Stimulated activated CD4-positive, alpha-beta T cell treated with anti-CD3 and anti-CD28 coated beads, Interleukin-2, amount 100 ng/mL, for 4 hours (primary cell): Measurements from ENCODE around the gene CSMD2.
"Not testable (repeated sequence)": the region's sequence is repeated elsewhere in the genome, so short reads cannot be mapped to it uniquely, and the experiment has no call there.

Source experiments
- DNase-seq: peaks from one replicate; pipeline ENCODE4 v3.0.0-alpha.2; 2020; ENCODE audit warnings: low read depth

The CSMD2 gene

DNA sequence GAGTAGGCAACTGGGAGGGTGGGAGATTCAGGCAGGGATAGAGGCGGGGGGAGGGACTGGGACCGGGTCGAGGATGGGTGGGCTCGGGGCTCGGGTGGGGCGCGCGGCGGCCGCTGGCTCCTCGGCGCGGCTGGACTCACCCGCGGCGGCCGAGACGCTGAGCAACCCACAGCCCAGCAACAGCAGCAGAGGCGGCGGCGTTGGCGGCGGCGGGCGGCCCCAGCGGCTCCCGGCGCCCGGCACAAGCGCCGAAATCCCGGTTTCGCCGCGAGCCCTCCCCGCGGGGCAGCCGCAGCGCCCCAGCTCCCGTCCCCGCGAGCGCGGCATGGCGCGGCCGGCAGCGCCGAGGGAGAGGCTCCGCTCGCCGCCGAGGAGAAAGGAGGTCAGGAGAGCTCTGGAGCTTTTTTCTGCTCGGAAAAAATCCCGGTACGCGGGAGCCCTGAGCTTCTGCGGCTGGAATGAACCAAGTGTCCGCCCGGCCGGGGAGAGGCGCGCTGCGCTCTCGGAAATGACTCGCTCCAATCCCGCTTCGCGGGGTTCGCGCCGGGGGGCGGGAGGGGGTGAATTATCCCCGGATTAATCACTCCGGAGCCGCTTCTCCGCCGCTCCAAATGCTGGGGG is at the start of gene CSMD2:
Gene CSMD2, minus strand, starts transcription at position 460 of the 621 bp plus-strand sequence. Its CDS starts 133 bp downstream, at position 327.
- no peak for DNase-seq

DNA sequence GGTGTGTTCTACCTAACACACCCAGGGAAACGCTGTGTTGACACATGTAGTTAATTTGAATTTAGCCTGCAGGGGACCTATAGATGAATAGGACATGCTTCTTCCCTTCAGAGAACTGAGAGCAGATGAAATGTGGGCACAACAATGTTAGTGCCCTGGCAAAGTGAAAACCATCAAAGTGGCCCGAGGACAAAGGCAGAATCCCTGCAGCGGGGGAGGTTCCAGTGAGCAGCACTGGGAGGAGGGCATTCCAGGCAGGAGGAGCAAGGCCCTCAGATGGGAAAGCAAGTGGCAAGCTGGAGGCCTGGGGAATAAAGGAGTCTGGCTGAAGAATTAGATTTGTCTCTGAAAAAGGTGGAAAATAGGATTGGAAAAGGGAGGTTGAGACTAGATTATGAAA is 48.9 kb upstream of the CSMD2 start:
- DNase-seq = no peak

DNA sequence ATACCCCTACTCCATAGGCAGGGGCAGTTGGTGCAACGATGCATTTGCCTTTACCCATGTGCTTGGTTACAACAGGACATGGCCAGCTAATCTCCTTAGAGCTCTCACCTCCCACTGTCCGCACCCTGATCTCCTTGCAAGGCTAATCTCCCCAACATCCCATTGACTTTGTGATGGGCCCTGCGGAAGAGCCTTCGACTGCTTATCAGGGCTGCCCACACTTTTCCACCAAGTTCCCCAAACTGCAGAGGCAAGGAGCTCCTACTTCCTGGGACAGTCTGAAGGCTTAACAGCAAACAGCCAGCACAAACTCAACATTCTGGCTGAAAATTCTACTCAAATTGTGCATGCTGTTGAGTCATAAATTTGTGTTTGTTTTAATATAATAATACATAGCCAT is 47.6 kb upstream of the CSMD2 start:
- DNase-seq = no peak

DNA sequence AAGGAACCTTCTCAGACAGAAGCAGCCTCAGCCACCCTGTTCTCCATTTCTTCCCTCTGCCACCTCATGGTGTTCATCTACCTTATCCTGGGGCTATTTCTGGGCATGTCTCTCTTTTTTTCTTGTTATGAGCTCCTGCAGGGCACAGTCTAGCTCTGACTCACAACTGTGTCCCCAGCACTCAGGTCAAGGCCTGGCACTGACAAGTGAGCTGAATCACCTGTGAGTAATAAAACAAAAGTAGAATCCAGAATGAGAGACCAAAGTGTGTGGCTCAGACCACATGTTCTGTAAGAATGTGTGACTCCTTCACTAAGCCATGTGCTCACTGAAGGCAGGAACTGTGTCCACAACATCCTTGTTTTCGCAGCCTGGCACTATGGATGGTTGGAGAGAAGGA is 34.9 kb upstream of the CSMD2 start:
- no peak for DNase-seq

DNA sequence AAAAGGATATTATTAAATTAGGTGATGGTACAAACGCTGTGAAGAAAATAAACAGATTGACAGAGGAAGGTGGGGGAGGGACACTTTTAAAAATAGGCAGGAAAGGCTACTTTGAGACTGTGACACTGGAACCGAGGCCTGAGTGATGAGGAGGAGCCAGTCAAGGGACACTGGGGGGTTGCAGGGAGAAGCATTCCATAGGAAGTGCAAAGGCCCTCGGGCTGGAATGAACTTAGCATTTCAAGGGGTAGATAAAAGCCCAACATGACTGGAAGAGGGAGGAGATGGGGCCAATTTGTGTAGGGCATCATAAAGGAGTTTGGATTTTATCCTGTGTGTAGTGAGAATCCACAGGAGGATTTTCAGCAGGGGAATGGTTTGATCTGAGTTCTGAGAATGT is 27.6 kb upstream of the CSMD2 start:
- DNase-seq = no peak

DNA sequence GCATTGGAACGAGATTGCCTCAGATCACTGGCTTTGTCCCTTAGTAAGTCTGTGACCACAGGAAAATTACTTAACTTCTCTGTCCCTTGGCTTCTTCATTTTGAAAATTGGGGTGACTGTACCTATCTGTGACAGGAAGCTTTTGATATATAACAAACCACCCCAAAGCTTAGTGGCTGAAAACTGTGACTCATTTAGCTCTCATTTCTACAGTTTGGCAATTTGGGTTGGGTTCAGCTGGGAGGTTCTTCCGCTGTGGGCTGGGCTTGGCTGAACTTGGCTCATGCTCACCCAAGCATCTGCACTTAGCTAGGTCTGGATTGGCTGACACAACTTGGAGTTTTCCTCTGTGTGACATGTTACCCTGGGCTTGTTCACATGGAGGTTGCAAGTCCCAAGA is 25.7 kb upstream of the CSMD2 start:
- DNase-seq = no peak

DNA sequence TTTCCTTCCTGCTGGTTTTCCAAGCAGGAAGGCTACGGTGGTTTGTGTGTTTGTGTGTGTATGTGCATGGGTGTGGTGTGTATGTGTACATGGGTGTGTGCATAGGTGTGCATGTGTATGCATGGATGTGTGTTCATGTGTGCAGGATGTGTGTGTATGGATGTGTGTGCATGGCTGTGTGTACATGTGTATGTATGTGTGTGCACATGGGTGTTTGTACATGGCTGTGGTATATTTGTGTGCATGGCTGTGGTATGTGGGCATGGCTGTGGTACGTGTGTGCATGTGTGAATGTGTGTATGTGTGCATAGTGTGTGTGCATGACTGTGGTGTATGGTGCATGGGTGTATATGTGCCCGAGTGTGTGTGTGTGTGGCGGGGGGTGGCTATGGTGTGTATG is 24.0 kb upstream of the CSMD2 start:
- DNase-seq = no peak

DNA sequence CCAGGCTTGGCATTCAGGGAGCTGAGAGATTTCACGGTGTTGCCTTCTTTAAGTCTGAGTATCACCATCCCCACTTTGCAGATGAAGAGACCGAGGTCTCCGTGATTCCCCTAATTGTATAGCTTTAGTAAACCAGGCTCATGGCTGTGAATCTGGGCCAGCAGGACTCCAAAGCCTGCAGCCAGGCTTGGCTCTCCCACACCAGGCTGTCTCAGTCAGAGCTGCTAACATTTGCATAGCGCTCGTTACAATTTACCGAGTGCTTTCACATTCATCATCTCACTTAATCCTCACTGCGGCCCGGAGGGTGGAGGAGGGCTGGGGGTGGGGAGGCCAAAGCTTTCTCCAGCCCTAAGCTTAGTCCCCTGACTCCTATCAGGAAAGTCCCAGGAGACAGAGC is 23.4 kb upstream of the CSMD2 start:
- no peak for DNase-seq

DNA sequence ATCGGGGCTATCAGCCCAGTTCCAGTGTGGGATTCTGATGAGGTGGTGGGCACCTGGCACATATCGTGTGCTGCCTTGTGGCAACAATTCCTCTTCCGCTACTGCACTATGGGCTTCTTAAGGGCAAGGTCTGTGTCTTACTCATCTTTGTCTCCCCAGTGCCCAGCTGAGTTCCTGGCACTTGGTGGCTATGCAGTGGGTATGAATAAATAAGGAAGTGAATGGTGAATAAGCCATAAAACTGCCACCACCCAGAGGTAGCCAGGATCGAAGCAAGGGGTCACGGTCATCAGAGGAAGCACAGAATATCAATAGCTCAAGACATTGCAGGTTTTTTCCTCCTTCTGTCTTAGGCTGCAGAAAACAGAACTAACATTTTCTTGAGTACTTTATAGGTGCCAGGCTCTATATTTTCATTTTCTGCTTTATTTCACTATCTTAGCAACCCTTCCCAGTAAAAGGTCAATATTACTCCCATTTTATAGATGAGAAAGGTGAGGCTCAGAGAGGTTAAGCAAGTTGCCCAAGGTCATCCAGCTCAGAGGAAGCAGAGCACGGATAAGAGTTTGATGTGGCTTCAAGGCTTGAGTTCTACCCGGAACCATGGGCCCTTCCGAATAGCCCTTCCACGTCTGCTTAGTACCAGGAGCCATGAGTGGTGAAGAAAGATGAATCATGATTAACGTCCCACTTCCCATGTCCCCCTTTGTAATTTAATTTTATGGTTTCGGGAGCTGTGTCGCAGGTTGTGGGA is 21.9 kb upstream of the CSMD2 start:
- no peak for DNase-seq

DNA sequence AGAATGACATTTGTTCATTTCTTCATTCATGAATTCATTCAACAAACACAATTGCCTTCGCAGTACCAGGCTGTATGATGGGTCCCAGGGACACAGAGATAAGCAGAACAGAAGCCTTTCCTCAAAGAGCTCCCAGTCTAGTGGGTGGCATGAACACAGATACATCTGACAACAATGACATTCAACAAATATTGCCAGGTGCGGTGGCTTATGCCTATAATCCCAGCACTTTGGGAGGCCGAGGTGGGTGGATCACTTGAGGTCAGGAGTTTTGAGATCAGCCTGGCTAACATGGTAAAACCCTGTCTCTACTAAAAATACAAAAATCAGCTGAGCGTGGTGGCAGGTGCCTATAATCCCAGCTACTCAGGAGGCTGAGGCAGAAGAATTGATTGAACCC is 18.4 kb upstream of the CSMD2 start:
- DNase-seq = not testable (repeated sequence)

DNA sequence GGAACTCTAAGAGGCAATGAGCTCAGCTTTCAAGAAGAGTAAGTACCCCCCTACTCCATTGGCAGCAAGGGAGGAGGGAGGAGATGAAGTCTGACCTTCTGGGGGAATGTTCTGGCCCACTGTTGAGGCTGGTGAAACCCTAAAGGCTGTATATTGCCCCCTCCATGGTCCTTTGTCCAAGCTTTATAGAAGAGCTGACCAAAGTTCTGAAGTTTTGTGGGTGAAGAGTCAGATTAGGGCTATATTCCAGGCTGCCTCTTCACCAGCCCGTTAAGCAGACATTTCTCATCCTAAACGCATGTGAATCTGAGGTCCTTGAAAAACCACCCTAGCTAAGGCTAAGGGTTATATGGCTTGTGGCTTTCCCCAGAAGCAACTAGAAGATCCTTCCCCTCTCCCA is 13.0 kb upstream of the CSMD2 start:
- no peak for DNase-seq

DNA sequence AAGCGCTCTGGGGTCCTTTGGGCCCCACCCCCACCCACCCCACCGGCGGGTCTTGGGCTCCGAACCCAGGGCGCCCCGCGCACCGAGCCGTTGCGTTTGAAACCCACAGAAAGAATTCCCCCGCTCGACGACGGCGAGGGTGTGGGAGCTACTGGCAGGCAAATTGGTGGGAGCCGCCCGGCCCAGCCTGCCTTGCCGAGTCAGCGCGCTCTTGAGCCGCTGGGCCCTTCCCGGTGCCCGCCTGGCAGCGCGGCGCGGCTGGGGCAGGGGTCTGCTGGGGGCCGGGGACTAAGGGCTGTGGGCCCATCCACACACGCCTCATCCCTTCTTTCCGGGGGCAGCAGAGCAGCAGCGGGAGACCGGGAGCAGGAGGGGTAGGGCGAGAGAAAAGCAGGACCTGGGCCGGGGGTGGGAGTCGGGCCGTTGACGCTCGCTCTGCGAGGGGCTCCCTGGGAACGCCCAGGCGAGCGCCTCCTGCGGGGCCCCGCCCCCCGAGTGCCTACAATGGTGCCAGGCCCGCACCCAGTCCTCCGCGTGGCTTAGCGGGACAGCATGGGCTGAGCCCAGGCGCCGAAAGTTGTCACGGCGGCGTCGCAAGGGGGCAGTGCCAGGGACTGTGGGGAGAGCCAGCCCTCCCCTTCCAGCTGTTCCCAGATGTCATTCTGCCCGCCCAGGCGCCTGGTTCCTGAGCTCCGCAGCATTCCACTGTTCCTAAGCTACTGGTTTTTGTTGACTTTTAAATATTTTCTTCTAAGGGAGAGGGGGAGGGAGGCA is 12.0 kb upstream of the CSMD2 start, which contains the start of gene C1orf94:
Gene C1orf94, plus strand, starts transcription at position 78 of the 774 bp plus-strand sequence. CDS start 883 bp downstream, outside the sequence.
- no peak for DNase-seq

DNA sequence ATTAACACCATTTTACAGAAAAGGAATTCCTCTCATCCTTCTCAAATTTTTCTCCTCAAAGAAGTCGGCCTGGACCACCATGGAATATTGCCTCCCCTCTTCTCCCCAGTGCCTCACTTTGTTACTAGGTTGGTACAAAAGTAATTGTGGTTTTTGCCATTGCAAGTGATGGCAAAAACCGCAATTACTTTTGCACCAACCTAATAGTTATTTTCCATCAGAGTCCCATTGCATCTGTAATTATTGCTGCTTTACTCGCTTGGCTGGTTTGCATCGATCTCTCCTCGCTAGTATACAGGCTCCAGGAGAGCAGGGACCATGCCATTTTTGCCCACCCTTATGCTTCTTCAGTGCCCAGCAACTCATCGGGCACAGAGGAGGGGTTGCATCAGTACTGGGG is 10.7 kb upstream of the CSMD2 start:
- DNase-seq = no peak

DNA sequence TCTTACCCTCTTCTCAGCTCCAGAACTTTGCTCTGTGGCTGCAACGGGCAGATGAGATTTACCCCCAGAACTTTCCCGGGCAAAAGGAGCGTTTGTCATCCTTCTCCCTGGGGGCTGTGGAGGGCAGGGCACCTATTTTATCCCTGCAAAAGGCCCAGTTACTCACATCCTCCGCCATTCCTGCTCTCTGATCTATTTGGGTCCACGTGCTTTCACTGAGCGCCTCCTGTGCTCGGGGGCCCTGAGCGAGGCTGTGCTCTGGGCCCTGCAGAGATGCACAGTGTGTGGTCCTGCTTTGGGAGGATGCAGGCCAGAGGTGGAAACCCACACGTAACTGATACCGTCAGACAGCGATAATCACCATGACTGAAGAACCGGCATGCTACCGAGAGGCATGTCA is 2.4 kb upstream of the CSMD2 start:
- DNase-seq = no peak

DNA sequence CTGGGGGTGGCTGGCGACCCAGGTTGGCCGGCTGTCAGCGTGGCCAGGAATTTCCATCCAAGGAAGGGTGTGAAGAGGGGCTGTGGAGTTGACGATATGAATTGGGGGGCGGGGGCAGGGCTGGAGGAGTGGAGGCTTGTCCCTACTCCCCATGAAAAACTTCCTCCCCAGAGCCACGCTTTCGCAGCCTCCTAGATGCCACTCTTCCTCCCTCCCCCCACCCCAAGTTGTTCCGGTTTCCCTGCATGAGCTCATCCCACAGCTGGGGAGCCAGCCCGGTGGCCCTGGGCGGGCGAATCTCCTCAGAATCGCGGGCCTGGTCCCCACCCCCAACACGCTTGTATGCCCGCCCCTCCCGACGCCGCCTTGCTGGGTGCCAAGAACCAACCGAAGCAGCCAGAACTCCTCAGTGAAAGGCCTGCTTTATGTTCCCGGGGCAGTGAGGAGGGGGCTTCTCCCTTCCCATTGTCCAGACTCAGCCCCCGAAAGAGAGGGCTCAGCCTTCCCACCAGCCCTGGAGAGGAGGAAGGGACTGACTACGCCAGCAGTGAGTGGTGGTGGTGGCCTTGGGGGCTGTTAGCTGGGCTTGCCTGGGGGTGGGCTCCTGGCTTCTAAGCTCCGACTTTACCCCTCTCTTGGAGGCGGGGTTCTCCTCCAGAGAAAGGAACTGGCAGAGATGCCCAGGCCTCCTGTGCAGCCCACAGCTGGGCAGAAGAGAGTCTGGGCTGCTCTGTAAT is 1.8 kb upstream of the CSMD2 start:
- DNase-seq = no peak

DNA sequence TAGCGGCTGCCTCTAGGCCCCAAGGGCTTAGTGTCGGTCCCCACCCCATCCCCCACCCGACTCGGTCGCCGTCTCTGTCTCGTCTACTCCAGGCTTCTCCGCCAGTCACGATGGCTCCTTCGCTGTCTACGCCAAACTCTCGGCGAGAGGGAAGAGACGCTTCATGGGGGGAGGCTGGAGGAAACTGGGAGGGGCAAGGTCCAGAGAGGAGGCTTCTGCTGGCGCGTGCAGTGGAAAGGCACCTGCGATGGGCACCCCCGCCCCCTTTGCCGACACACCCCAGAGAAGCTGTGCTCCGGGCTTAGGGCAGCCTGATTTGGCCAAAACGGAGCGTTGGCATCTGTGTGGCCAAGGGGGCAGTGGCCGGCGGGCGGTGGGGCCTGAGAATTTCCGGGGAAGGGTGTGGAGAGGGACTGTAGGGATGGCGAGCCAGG is 1.2 kb upstream of the CSMD2 start:
- no peak for DNase-seq

DNA sequence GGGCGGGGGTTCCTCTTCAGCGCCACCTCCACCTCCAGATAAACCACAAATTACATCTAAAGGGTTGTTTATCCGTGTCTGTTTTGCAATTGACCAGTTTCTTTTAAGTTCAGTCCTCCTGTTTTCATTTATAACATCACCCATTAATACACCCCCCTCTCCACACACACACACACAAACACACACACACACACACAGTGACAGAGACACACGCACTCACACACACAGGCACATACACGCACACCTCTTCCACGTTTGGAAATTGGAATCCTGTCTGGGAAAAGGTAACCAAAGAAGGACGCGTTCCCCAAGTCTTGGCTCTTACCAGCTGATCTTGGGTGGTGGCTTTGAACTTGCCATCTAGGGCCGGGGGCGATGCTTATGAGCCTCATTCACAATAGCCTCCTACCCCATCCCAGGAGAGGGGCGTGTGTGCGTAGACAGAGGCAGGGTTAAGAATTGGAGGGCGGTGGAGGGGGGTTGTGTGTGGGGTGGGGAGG is 442 bp upstream of the CSMD2 start:
- no peak for DNase-seq

DNA sequence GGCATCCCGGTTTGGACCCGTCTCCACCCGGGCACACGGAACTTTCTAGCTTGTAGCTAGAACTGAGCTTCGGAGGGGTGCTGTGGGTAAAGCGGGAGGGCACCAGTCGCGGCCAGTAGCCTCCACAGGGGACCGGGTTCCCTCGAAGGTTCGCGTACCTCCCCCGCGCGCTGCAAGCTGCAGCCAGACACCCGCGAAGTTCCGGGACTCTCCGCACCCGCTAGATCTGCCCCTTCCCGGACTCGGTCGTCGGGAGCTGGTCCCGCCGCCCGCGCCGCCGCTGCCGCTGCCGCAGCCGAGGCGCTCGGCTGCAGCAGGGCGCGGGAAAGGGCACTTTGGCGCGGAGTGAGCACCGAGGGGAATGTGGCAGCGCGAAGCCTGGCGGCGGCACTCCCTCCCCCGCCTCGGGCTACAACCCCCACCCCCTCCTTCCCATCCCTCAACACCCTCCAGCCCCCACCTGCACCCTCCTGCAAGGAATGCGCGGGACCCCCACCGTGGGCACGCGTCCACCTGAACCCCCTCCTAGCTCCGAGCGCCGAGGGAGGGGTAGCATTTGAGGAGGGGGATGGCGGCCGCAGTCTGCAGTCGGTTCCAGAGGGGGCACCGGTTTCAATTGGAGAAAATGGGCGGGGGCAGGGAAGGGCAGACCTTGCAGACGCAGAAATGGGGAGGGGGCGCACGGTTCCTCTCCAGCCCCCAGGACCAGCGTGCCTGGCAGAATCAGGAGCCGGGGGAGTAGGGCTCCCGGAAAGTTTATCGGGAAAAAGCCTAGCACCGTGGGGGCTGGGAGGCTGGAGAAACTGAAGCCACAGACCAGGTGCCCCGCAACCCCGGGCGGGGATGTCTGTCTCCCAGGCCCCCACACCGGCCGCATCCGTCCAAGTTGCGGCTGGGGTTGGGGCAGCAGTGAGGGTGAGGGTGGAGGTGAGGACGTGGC is 968 bp downstream of the CSMD2 start:
- no peak for DNase-seq

DNA sequence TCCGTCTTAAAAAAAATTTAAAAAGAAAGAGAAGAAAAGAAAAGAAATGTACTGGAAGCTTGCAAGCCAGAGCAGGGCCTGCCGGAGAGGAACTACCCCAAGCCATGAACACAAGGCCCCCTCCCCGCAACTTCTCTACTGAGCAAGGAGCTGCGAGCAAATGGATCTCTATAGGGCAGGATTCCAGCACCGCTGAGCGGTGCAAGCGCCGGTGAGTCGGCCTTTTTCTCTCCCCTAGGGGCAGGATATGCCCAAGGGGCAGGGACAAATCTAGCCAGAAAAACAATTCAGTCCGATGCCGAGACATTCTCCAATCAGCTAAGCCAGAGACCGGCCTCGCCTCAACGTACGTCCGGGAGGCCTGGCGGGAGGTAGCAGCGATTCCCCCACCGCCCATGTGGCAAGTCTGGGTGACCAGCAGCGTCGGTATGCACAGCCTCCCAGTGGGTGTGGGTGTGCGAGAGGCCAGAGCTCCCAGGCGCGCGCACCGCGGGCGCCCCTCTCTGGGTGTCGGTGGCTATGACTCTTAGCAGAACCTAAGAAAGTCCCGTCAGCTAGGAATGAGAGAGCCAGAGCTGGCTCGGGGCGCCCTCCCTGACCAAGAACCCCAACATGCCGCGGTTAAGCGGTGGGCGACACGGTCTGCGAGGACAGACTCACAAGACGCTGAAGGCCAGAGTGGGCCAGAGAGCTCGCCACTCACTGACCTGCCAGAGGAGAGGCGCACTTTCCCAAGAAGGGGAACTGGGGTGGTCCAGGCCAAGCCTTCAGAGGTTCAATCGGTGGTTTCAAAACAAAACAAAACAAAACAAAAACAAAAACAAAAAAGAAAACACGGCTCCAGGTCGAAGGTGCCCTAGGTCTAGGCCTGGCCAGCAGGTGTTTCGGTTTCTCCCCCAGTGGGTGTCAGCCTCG is 1.9 kb downstream of the CSMD2 start:
- no peak for DNase-seq

DNA sequence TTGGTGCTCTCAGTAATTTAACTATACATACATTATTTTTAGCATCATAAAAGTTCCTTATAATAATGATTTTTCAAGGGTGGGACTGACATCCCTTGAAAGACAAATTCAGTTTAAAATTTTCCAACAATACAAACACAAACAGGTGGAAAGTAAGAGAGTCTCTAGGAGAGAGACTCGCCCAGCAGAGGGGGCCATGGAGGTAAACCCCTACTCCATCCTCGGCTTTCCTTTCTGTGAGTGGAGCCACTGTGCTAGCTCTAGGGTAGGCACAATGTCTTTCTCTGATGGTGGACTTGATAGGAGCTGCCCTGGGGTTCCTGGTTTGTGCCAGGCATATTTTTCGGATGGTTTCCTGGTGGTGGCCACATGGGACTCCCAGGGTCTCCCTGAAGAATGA is 8.3 kb downstream of the CSMD2 start:
- no peak for DNase-seq
